Endothelial cell of umbilical vein (primary cell): ENCODE data around the gene SNRPA. TPM values are rescaled to one million over a fixed set of nuclear protein-coding genes. Genes with fewer than 3 reads are reported as not detected.
"Not testable (repeated sequence)": the region's sequence is repeated elsewhere in the genome, so short reads cannot be mapped to it uniquely, and the experiment has no call there.

ENCODE experiments used
- BruUV-seq: library from RNA; stranded (reverse); fragments of 400-500 nt; replicated peaks from 2 replicates; lab custom pipeline; 2021; lab: Mats Ljungman, UMichigan
- CTCF ChIA-PET: fragments of 300-600, 350-600 bp; sonication (Branson Sonifier 250); formaldehyde crosslinking; loops from one replicate; lab custom pipeline; 2021; ENCODE audit warnings: antibody characterized with exemption, inconsistent platforms; lab: Charles Lee
- POLR2A ChIA-PET: fragments of 300-600, 350-600 bp; sonication (Branson Sonifier 250); formaldehyde crosslinking; loops from one replicate; lab custom pipeline; 2021; ENCODE audit warnings: antibody characterized with exemption, inconsistent platforms; lab: Charles Lee
- DNase-seq: peaks from one replicate; pipeline ENCODE4 v3.0.0-alpha.2; 2011; ENCODE audit warnings: low read depth, low spot score
- FAIRE-seq: peaks from 2 replicates; lab custom pipeline; 2011; peaks lifted over from hg19 to GRCh38; lab: Jason Lieb, UNC
- H2AFZ ChIP-seq: 2 replicates; pipeline ENCODE4 v1.6.0; 2012; ENCODE audit warnings: low read depth, low read length, control low read depth, inconsistent platforms
- H3K27ac ChIP-seq: 2 replicates; pipeline ENCODE4 v1.5.1; 2011; ENCODE audit warnings: low read depth, mild to moderate bottlenecking, control low read depth, low read length, moderate library complexity; ENCODE audit not compliant: insufficient read depth
- H3K27me3 ChIP-seq, 2 experiments: 2 replicates each; pipeline versions ENCODE4 v1.6.0 to v1.6.1; 2011; ENCODE audit warnings: low read length in 2 of 2, mixed read lengths in 1 of 2; ENCODE audit not compliant: control insufficient read depth in 2 of 2, insufficient read depth in 2 of 2
- H3K36me3 ChIP-seq, 2 experiments: 2 replicates in 1 of 2; 3 replicates in 1 of 2; pipeline ENCODE4 v1.5.1; 2011; ENCODE audit warnings: low read length in 2 of 2, mild to moderate bottlenecking in 1 of 2, moderate library complexity in 1 of 2; ENCODE audit not compliant: control insufficient read depth in 2 of 2, insufficient read depth in 2 of 2; ENCODE audit errors: extremely low read depth in 1 of 2
- H3K4me1 ChIP-seq: 3 replicates; pipeline ENCODE4 v1.5.1; 2011; ENCODE audit warnings: mild to moderate bottlenecking, low read length; ENCODE audit not compliant: control insufficient read depth, insufficient read depth; ENCODE audit errors: extremely low read depth
- H3K4me2 ChIP-seq: 2 replicates; pipeline ENCODE4 v1.6.1; 2011; ENCODE audit warnings: low read length, control low read depth, mixed read lengths; ENCODE audit not compliant: insufficient read depth
- H3K4me3 ChIP-seq, 3 experiments: fragments of 200-600 bp in 1 of 3; sonication (generic), shearing (Covaris generic) in 1 of 3; replicated peaks in 1 of 3; 2 replicates each; pipeline ENCODE4 v1.5.1; 2011 to 2016; ENCODE audit warnings: control low read depth in 3 of 3, low read length in 3 of 3, mild to moderate bottlenecking in 2 of 3, inconsistent platforms in 1 of 3, low read depth in 1 of 3, moderate library complexity in 1 of 3; ENCODE audit not compliant: insufficient read depth in 1 of 3
- H3K79me2 ChIP-seq: 2 replicates; pipeline ENCODE4 v1.6.0; 2012; ENCODE audit warnings: low read length, inconsistent platforms; ENCODE audit not compliant: control insufficient read depth, insufficient read depth
- H3K9ac ChIP-seq: replicated peaks from 2 replicates; pipeline ENCODE3; 2011; ENCODE audit warnings: low read length, control low read depth; ENCODE audit not compliant: insufficient read depth; ENCODE audit errors: extremely low read depth
- H3K9me1 ChIP-seq: replicated peaks from 3 replicates; pipeline ENCODE4 v1.6.0; 2011; ENCODE audit warnings: mild to moderate bottlenecking, low read length; ENCODE audit not compliant: control insufficient read depth, insufficient read depth; ENCODE audit errors: extremely low read depth
- H3K9me3 ChIP-seq: replicated peaks from 2 replicates; pipeline ENCODE4 v1.5.1; 2012; ENCODE audit warnings: low read length, inconsistent platforms; ENCODE audit not compliant: control insufficient read depth, insufficient read depth
- H4K20me1 ChIP-seq: replicated peaks from 2 replicates; pipeline ENCODE3; 2011; ENCODE audit warnings: mild to moderate bottlenecking, low read length; ENCODE audit not compliant: control insufficient read depth, insufficient read depth; ENCODE audit errors: extremely low read depth
- EZH2 ChIP-seq: IDR thresholded peaks from 2 replicates; pipeline ENCODE4 v1.6.1; 2012; ENCODE audit warnings: borderline replicate concordance, low read depth, mild to moderate bottlenecking, moderate library complexity, low read length, inconsistent platforms; ENCODE audit not compliant: severe bottlenecking
- MYC ChIP-seq: IDR thresholded peaks from one replicate; pipeline ENCODE4 v1.6.1; 2011; ENCODE audit warnings: mild to moderate bottlenecking, low read depth, low read length
- POLR2AphosphoS5 ChIP-seq: IDR thresholded peaks from 2 replicates; pipeline ENCODE4 v1.6.1; 2012; ENCODE audit warnings: low read depth, mild to moderate bottlenecking, control low read depth, low read length, moderate library complexity; ENCODE audit not compliant: insufficient read depth
- dilution Hi-C: fragments of 300-500 bp; cut with MboI; formaldehyde crosslinking; loops from one replicate; pipeline ENCODE4 v1.15.0; 2019; ENCODE audit warnings: low sequenced_read_pairs; ENCODE audit not compliant: extremely low pct_ligation_motif_present
- intact Hi-C: fragments of 100-400 bp; cut with micrococcal nuclease; formaldehyde crosslinking; loops from one replicate; pipeline ENCODE4 v1.10.0; 2022
- polyA plus RNA-seq, 4 experiments: library from polyadenylated mRNA; depleted of rRNA in 3 of 4; stranded (reverse) in 3 of 4; unstranded in 1 of 4; fragments of >200 nt; gene quantifications; 2 replicates each; pipeline versions ENCODE4 v1.2.1 to v1.2.3, GENCODE V29; 2011 to 2012; ENCODE audit warnings: missing spikeins in 1 of 4
- total RNA-seq: library from RNA; stranded (reverse); gene quantifications from 2 replicates; pipeline ENCODE4 v1.2.3, GENCODE V29; 2021
- TF ChIP-seq, protein P1 (sequence below), 2 donors: IDR thresholded peaks; 1 replicate in 1 of 2; 2 replicates in 1 of 2; pipeline ENCODE4 v1.5.1; 2011; ENCODE audit warnings: low read length in 2 of 2, mild to moderate bottlenecking in 2 of 2, moderate library complexity in 2 of 2, control low read depth in 1 of 2, inconsistent platforms in 1 of 2, low read depth in 1 of 2; ENCODE audit not compliant: insufficient read depth in 1 of 2; ENCODE audit errors: extremely low read depth in 1 of 2

Gene SNRPA
- total and polyA plus RNA-seq, 2 donors (not counting 3 experiments of a cell fraction or from before 2014, with no cell fraction given) = 84.6 to 131 TPM

DNA sequence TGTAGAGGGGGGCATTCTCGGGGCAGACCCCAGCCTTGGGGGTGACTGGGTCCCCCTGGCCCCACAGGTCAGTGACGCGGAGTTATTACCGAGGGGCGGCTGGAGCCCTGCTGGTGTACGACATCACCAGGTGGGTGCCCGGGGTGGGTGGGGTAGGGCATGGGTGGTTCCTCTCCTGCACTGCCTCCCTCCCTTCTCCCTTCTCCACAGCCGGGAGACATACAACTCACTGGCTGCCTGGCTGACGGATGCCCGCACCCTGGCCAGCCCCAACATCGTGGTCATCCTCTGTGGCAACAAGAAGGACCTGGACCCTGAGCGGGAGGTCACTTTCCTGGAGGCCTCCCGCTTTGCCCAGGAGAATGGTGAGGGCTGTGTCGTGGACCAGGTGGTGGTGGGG, 32.7 kb downstream of the SNRPA start:
- Histone ChIP-seq H3K9ac (no peak overlapping the region), H3K27ac (no peak overlapping the region), H3K27me3 (no peaks in the 10 kb centered on the region), H3K79me2 (no peaks in the 10 kb centered on the region), H4K20me1 (no peaks in the 10 kb centered on the region), H3K4me3 (no peak overlapping the region), H3K4me2 (no peak overlapping the region), H3K9me1 (no peaks in the 10 kb centered on the region), H2AFZ (no peak overlapping the region), H3K9me3 (no peaks in the 10 kb centered on the region), H3K4me1 (peaks cover 6% of the 10 kb centered on the region), H3K36me3 (peaks cover 0 to 5% of the 10 kb centered on the region in 2 experiments)
- FAIRE-seq (no peak), DNase-seq (no peak)
- intact Hi-C loops (no loop called here), dilution Hi-C loops (no loop called here)
- CTCF ChIA-PET = interaction anchor here (1.6 to 1.7 kb wide), 2 partner anchors 15 to 149 kb away, joined by 3 to 5 read pairs; partner anchors contain the start of gene EGLN2
- POLR2A ChIA-PET = no interaction called here
- no peak for TF ChIP-seq EZH2
- no peak for TF ChIP-seq MYC
- TF ChIP-seq, protein P1, sequence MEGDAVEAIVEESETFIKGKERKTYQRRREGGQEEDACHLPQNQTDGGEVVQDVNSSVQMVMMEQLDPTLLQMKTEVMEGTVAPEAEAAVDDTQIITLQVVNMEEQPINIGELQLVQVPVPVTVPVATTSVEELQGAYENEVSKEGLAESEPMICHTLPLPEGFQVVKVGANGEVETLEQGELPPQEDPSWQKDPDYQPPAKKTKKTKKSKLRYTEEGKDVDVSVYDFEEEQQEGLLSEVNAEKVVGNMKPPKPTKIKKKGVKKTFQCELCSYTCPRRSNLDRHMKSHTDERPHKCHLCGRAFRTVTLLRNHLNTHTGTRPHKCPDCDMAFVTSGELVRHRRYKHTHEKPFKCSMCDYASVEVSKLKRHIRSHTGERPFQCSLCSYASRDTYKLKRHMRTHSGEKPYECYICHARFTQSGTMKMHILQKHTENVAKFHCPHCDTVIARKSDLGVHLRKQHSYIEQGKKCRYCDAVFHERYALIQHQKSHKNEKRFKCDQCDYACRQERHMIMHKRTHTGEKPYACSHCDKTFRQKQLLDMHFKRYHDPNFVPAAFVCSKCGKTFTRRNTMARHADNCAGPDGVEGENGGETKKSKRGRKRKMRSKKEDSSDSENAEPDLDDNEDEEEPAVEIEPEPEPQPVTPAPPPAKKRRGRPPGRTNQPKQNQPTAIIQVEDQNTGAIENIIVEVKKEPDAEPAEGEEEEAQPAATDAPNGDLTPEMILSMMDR (IDR thresholded peaks at IDR 0.05; ENCODE audit: extremely low read depth in 1 of 2, insufficient read depth in 1 of 2, low read depth in 1 of 2, low read length in 2 of 2) = no peak
- no peak for TF ChIP-seq POLR2AphosphoS5
- no TSS peak for BruUV-seq

DNA sequence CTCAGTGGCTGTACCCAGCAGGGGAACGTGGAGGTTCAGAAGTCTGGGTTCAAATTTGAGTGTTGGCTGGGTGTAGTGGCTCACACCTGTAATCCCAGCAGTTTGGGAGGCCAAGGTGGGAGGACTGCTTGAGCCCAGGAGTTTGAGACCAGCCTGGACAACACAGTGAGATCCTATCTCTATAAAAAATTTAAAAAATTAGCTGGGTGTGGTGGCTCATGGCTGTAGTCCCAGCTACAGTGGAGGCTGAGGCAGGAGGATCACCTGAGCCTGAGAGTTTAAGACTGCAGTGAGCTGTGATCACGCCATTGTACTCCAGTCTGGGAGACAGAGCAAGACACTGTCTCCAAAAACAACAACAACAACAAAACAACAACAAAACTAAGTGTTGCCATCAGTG, 33.1 kb downstream of the SNRPA start:
- H3K36me3 ChIP-seq, H3K27me3 ChIP-seq, intact Hi-C loops, FAIRE-seq, H4K20me1 ChIP-seq, POLR2A ChIA-PET, H3K9me3 ChIP-seq, BruUV-seq, H3K27ac ChIP-seq, H3K9me1 ChIP-seq, H3K79me2 ChIP-seq, DNase-seq, H2AFZ ChIP-seq, H3K4me2 ChIP-seq, H3K9ac ChIP-seq, H3K4me3 ChIP-seq, dilution Hi-C loops, H3K4me1 ChIP-seq: not testable (repeated sequence)
- CTCF ChIA-PET = interaction anchor here (1.6 to 1.7 kb wide), 2 partner anchors 14 to 149 kb away, joined by 3 to 5 read pairs; partner anchors contain the start of gene EGLN2
